NCI-H345 (cell line): ENCODE results near the gene CD163L1.
"Not testable (repeated sequence)": the region's sequence is repeated elsewhere in the genome, so short reads cannot be mapped to it uniquely, and the experiment has no call there.

Source experiments
- DNase-seq: peaks from one replicate; lab custom pipeline; 2025; lab: John Stamatoyannopoulos, UW

Gene CD163L1

GRCh38 chr12:7404275-7404674 is 39.7 kb downstream of the CD163L1 start:
- no peak for DNase-seq

- no peak for DNase-seq
Measured at GRCh38 chr12:7403466-7403865, 40.5 kb downstream of the CD163L1 start.

GRCh38 chr12:7399089-7399488 is 44.9 kb downstream of the CD163L1 start:
- DNase-seq, result no peak

- no peak for DNase-seq
Measured at GRCh38 chr12:7396418-7396817, 47.5 kb downstream of the CD163L1 start.

GRCh38 chr12:7395950-7396349 is 48.0 kb downstream of the CD163L1 start:
- DNase-seq, result no peak

- no peak for DNase-seq
Measured at GRCh38 chr12:7387289-7387688, 56.7 kb downstream of the CD163L1 start.

GRCh38 chr12:7383157-7383556 is 60.8 kb downstream of the CD163L1 start:
- DNase-seq, result no peak

GRCh38 chr12:7376196-7376595 is 67.8 kb downstream of the CD163L1 start:
- DNase-seq, result no peak

- DNase-seq, result no peak
Measured at GRCh38 chr12:7375145-7375543, 68.8 kb downstream of the CD163L1 start.

GRCh38 chr12:7374423-7375144 is 69.4 kb downstream of the CD163L1 start:
- no peak for DNase-seq

GRCh38 chr12:7373226-7373625 is 70.7 kb downstream of the CD163L1 start:
- DNase-seq, result no peak

- DNase-seq, result no peak
Measured at GRCh38 chr12:7369274-7369729, 74.7 kb downstream of the CD163L1 start.

GRCh38 chr12:7362734-7363133 is 81.2 kb downstream of the CD163L1 start:
- DNase-seq, result no peak

- no peak for DNase-seq
Measured at GRCh38 chr12:7361265-7361664, 82.7 kb downstream of the CD163L1 start.

- no peak for DNase-seq
Measured at GRCh38 chr12:7354529-7354928, 89.4 kb downstream of the CD163L1 start.

GRCh38 chr12:7352661-7353060 is 91.3 kb downstream of the CD163L1 start:
- DNase-seq, result no peak

GRCh38 chr12:7351177-7351576 is 92.8 kb downstream of the CD163L1 start:
- DNase-seq, result no peak

- no peak for DNase-seq
Measured at GRCh38 chr12:7349418-7349817, 94.5 kb downstream of the CD163L1 start.

- DNase-seq, result no peak
Measured at GRCh38 chr12:7346551-7347225, 97.3 kb downstream of the CD163L1 start.

GRCh38 chr12:7344833-7345606 is 98.9 kb downstream of the CD163L1 start:
- no peak for DNase-seq

- no peak for DNase-seq
Measured at GRCh38 chr12:7339675-7340074, 104.3 kb downstream of the CD163L1 start.

- DNase-seq, result not testable (repeated sequence)
Measured at GRCh38 chr12:7337790-7338189, 106.2 kb downstream of the CD163L1 start.

GRCh38 chr12:7327918-7328317 is 116.0 kb downstream of the CD163L1 start:
- no peak for DNase-seq
